ENCODE data around the gene BSX. TPM values are rescaled to one million over a fixed set of nuclear protein-coding genes. Genes with fewer than 3 reads are reported as not detected.

The BSX gene
- not detected for polyA plus RNA-seq (ENCODE audit: insufficient read depth in 1 of 5, insufficient read length in 5 of 5, low replicate concordance in 1 of 5)
- long read RNA-seq, donor 1, result 0 reads
- long read RNA-seq, donor 2, result 0 reads
- long read RNA-seq, donor 3, result 0 reads
- long read RNA-seq, donor 4, result 0 reads
- long read RNA-seq, donor 5, result 0 reads
- long read RNA-seq, donor 6, result 0 reads
- long read RNA-seq, donor 7, result 0 reads
- long read RNA-seq, donor 8, result 0 reads

DNA sequence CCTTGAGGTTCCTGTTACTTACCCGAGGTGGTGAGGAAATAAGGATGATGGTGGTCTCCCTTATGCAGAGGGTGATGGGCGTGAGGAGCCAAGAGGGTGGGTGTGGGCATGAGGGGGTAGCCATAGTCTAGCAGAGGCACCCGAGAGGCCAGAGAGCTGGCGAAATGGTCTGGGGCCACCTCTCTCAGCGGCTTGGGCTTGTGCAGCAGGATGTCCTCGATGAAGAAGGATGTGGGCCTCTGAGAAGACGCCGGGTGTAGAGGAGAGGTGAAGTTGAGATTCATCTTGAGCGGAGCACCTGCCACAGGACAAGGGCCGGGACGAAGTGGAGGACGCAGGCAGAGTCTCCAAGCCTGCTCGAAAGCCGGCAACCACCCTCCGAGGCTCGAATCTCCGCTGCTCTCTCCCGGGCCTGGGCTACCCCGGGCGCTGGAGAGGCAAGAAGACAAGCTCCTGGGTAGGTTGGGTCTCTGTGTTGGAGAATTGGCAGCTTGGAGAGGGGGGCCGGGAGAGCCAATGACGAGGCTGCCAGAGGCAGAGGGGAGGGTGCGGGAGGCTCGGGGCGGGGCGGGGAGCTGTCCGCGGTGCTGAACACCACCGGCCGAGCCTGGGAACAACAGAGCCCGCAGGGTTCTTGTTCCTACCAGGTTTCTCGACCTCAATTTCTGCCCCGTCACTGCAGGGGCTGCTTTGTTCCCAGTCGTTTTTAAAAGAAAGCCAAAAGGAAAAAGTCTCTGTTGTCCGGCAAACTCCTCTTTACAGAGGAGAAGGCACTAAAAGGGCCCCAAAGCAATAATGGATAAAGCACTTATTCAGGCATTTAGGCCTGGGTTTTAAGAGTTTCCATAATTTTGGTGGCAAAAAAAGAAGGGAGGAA lies at the start of gene BSX:
Gene BSX, minus strand, starts transcription at position 447 of the 877 bp plus-strand sequence. Its CDS starts 163 bp downstream, at position 284.
- DNase-seq, result peak; percentile 60 to 67

DNA sequence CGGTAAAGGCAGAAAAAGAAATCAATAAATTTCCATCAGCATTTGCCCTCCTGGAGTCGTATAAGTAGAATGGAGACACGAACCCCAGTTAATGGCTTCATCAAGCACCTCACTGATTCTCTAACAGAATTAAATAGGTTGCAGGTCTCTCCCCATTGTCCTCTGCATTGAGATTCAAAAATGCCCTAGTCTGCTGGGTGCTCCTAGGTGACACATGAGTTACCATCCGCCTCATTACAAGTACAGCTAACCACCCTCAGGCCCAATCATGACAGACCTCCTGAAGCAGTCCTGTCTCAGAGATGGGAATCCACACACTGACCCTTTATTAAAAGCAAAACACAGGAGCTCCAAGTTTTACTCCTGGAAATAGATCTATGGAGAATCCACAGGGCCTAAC lies 48.9 kb upstream of the BSX start:
- no peak for DNase-seq

DNA sequence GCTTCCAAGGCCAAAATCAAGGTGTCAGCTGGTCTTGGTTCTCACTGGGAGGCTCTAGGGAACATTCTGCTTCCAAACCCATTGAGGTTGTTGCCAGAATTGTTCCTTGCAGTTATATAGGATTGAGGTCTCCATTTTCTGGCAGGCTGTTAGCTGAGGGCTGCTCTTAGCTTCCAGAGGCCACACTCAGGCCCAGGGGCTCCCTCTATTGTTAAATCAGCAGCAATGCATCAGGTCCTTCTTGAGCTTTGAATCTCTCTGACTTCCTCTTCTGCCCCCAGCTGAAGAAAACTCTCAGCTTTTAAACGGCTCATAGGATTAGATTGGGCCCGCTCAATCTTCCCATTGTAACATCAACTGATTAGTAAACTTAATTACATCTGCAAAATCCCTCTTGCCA lies 39.3 kb upstream of the BSX start:
- peak in 1 of 2 donors; percentile 4 for DNase-seq

DNA sequence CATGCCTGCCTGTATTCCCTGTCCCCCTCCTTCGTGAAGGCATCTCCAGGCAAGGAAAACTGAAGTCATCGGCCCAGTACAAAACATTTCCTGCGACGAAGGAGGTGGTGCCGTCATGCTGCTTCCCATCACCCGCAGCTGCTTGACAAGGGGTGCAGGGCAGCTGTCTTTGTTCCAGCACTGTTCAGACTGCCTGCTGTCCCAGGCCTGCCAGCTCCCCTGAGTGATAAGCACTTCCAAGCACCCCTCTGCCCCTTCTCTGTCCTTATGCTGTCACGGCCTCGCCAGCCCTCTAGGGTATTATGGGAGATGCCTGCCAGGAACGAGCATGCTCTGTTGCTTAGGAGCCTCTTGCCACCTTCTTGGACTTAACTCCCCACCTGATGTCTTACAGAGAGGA lies 37.1 kb upstream of the BSX start:
- no peak for DNase-seq

DNA sequence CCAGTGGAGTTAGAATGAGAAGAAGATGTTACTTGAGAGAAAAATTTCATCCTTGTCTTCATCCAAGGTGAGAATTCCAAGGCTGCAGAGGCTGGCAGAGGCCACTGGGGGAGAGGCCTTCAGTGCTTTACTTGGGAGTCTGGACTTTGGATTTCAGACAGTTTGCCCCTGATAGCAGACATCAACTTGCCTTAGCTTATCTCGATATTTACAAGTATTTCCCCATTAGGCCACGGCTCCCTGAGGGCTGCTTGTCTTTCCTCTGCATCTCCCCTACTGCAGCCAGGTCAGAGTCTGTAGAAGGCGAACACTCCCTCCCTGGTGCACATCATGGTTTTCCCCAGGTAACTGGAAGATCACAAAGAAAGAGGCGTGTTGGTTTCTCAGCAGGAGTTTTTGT lies 29.9 kb upstream of the BSX start:
- DNase-seq, result no peak

DNA sequence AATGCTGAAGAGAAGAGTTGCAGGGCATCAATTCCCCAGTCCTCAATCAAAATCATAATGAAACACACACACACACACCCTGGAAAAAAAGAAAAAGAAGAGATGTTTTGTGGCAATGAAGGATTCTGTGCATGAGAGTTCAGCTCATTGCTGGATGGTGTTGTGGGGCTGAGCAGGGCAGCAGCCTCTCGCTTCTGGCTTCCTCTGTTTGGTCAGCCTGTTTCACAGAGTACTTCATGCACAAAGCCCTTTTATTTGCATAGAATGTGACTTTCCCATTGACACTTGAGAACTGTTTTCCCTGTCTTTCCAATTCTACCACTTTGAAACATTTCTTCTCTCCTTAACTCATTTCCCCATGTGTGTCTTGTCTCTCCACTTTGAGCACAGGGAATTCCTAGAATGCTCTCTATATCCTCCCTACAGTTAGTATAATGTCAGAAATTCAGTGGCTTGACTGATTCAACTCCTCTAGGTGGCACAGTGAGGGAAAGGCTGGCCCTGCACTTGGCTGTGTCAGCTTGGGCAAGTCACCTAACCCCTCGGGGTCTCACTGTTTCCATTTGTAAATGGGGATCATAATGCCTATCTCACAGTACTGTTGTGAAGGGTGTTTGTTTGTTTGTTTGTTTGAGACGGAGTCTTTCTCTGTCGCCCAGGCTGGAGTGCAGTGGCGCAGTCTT lies 25.4 kb upstream of the BSX start:
- no peak for DNase-seq

DNA sequence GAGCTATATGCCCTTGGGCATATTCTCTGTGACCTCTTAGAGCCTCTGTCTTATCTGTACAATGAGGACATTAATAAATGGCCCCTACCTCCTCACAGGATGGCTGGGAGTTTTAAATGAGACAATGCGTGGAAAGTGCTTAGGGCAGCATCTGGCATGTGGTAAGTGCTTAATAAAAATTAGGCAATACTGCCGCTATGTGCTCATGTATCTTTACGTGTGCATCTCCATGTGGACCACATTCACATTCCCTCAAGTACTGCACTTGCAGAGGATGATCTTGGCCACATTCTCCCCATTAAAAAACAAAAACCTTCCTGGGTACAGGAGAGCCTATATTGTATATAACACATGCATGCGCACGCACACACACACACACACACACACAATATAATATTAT lies 19.1 kb upstream of the BSX start:
- no peak for DNase-seq

DNA sequence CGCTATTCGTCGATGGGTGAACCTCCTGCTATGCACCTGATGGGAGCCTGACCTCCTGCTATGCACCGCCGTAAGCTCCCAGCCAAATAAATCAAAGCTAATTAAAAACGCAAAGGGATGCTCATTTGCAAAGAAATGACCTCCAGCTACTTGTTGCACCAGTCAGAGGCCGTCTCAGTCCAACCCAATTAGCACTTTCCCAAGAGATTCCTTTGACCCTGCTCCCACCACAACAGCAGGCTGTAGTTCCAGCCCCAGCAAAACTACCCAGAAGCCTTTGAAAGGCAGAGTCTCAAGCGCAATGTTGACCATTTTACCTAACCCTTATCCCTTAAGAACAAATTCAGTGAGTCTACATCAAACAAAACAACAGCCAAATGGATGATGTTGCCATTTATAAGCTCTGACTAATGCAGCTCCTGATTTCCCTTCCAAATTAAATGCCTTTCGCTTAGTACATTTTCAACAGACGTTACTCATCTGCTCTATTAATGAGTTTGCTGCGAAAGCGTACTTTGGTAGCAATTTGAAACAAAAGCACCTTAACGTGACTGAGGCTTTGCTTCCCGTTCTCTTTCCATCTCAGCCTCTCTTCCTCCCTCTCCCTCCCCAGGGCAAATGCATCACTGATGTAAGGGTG lies 17.2 kb upstream of the BSX start:
- DNase-seq, result no peak

DNA sequence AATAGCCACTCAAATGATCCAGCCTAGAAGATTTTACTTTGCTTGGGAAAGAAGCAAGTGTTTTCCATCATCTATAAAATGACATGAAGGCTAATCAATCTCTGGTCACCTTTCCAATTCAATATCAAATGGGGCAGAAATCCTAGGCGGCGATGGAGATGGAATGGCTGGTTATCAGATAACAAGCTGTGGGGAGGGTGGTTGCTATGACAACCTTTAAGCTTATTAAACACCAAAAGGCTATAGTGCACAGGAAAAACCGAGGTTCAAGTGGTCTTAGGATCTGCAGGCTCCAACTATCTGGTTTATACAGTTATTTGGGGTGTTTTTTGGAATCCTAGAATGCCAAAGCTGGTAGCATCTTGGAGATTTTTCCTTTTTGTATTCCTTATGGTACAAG lies 13.9 kb upstream of the BSX start:
- DNase-seq, result no peak

DNA sequence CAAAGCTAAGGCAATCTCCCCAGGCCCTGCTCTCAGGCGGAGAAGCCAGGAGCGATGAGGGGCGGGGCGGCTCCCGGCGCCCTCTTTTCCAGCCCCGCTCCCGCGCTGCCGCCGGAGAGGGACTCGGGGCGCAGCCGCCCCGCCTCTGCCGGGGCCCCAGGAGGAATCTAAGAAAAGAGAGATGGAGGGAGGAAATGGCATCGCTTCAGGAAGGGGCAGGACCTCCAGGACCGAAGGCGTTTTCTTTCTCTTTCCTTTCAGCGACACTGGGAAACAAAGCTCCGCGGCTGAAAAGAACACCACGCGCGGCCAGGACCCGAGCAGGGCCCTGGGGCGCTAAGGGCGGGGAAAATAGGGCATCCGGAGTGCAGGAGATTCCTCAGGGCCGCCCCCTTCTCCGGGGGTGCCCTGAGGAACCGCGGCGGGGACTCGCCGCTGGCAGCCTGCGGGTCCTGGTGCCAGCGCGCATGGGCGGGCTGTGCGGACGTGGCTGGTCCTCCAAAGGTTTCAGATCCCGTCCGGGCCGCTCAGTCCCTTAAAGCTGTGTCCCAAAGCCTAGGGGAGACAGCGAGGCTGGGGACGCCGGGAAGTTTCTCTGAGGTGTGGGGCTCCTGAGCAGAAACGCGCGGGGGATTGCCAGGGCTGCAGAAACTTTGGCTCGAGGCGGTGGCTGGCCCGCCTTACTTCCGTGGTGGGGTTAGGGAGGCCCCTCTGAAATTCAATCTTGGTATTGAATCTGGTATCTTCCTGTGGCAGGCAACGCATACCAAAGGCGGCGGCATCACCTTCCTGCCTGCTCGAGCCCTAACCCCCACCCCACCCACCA lies 2.8 kb upstream of the BSX start:
- DNase-seq, result no peak

DNA sequence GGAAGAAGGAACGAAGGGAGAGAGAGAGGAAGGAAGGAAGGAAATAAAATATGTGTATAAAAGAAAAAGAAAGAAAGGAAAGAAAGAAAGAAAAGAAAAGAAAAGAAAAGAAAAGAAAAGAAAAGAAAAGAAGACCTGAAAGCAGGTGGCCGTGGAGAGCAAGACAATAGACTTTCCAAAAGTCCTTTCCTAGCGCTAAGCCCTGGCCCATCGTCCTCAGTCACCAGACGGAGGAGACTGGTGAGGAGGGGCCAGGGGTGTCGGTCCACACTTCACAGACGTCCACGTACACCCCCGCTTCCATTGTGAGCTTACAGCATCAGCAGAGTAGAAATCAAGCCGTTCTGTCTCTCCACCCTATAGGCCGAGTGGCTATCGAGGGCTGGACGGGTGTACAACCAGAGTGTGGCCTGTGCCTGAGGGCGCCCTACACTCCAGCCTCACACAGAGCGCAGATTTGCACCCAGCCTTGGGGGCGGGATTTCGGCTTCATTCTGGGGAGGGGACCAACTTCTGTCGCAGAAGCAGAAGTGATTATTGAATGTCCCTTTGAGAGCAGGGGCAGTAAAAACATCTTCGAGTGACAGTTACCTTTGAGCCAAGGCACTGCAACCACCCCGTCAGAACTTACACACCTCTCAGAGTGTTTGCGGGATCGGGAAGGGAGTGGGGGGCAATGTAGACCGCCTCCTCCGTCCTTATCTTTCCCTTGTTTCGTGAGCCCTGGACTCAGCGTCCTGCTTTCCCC lies 2.0 kb upstream of the BSX start:
- no peak for DNase-seq

DNA sequence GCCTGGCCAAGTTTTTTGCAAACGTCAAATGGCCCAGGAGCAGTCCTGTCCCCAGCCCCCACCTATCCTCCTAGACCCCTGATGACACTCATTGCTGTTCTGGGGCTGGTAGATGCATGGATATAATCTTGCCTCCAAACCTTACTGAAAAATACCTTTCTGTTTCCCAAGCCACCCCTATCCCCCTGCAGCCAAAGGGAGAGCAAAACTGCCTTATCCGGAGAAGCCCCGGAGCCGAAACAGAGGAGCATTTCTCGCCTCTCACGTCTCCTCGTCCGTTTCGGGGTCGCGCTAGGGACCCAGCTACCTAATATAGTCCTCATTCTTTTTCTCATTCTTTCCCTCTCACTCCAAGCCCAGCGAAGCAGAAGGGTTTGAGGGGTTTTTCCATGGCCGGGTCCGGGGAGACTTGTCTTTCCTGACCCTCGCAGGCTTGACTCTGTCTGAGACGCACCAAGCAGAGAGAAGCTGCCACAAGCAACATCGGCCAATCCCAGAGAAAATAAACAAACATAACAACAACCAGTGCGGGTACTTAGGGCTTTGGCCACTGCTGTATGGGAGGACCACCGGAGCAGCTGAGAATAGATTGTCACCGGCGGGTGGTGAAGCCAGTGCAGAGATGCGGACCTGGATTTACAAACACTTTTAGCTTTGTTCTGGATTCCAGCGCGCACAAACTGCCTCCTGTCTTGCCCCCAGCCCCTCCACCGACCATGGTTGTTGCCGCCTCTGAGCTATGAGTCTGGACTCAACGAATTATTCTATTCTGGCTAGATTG lies 1.6 kb downstream of the BSX start:
- no peak for DNase-seq

DNA sequence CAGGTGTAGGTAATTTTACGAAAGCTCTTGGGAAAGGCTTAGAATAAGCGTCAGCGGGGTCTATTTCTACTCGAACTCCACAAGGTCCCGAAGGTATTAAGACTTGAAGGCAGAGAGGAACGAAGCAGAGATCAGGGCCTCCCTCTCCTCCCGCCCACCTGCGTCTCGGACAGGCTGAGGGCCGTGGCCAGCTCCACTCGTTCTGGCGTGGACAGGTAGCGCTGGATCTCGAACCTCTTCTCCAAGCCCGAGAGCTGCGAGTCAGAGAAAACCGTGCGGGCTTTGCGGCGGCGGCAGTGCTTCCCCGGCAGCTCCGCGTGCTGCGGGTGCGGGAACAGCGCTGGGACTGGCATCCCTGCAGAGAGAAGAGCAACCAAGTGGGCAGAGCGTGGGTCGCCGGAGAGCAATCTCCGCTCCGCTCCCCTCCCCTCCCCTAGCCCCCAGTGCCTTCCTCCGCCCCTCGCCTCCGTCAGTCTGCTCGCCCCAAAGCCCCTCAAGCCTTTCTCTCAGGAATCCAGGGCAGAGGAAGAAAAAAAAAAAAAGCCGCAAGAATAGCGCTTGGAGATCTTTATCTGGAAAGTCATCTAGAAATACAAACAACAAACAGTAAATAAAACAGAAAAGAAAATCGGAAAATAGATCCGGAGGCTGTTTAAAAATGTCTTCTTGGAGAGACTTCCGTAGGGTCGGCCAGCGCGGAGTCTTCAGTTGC lies 2.4 kb downstream of the BSX start:
- DNase-seq, result no peak

DNA sequence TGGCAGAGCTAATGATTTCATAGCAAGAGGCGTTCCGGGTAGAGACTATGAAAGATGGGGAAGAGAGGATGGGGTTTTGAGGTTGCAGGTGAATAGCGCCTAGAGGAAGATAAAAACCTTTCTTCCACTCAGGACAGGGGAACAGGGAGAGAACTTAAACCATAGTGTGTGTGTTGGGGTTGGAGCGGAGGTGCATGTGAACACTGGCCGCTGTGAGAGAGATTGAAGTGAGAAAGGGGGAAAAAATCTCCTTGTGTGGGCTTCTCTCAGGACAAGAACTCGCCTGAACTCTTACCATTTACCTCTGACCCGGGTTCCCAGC lies 3.4 kb downstream of the BSX start:
- DNase-seq, result no peak

DNA sequence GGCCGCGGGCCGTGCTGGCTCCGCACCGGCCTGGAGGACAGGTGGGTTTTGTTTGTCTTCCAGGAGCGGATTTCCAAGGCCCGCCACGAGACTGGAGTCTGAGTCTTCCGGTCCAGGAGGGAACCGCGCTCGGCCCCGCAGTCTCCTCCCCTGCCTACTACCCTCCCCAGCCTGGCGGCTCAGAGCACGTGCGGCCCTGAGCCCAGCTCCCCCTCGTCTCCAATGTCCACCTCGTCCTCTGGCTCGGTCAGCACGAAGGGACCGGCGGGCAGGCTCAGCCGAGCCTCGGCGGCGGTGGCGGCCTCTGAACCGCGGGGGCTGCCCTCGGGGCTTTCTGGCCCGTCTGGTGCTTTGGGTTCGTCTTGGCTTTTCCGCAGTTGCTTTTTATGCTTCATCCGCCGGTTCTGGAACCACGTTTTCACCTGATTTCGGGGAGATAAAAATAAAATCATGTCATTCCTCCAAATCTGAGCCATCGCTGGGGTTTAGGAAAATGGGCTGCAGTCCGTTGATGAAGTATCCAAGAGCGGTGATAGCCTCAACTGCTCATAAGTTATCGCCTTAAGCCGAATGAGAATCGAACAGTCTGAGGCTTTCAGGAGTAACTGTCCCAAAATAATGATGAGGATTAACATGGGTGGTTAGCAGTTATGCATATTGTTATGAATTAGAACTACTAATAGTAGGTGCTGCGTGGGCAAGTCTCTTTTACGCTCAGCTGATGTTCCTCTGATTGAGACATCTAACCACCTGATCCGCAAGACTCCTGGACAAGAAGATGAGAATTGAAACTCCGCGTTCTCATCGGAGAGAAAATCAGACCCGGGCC lies 4.0 kb downstream of the BSX start:
- no peak for DNase-seq

DNA sequence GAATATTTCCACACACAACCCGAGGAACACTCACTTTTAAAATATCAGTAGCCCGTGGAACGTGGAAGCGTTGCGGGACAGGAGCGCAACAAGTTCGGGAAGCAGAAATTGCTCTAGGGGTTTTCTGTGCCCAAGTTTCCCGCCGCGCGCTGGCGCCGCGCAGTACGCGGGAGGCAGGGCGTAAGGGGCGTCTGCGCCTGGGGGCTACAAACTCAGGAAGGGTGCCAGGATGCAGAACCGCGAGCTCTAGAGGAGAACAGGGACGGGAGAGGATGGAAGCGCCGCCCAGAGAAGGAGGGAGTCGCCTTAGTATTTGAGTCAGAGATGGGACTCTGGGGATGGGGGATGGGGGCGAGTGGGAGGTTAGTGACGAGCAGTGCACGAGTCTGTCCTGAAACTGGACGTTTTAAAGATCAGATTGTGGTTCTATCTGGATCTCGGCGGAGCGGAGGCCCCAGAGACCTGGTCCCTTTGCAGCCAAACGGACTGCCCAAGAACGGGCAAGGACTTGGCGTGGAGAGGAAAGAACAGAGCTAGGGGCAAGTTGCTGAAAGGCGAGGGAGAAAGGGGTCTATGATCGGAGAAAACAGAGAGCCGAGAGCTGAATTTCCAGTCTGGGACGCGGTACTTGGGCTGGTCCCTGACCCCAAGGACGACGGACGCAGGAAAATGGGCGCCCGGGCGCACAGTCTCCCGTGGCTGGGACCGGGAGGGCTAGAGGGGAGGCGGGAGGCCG lies 4.7 kb downstream of the BSX start:
- no peak for DNase-seq

DNA sequence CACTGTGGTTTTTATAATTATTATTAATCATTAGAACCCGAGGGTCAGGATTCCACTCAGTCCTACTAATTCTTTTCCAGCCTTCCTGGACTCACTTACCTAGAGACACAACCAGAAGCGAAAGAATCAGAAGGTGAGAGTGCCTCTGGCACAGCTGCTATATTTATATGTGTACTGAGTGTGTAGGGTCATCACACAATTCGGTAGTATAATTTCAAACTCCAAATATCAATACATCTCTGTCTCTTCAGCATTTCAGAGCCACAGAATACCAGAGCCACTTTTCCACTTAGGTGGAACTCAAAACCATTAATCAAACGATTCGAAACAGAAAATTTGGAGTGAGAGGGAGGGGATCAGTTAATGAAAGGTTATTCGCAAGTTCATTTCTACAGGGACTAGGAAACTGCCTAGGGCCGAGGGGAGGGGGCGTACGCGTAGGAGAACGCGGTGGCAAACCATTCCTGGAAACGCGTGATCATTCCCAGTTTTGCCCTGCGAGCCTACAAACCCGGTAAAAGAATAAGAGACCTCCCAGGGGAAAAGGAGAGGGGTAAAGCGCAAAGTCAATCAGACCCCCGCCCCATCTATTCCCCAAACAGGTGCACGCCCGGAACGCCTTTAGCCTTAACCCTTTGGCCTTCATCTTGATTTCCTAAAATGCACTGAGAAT lies 5.4 kb downstream of the BSX start:
- no peak for DNase-seq

All from right lung (tissue), 10 donors.